Neural cell (in vitro differentiated cells): ENCODE results near the gene MUCL3. TPM values are rescaled to one million over a fixed set of nuclear protein-coding genes. Genes with fewer than 3 reads are reported as not detected.

Experiments used
- H2AFZ ChIP-seq: fragments of 200-600, 300-800 bp; sonication (generic), shearing (Covaris generic); 2 replicates; pipeline ENCODE4 v1.6.0; 2014; ENCODE audit warnings: low read depth, mild to moderate bottlenecking, antibody characterized with exemption, low read length, moderate library complexity
- H3F3A ChIP-seq: fragments of 200-600 bp; shearing (Covaris generic); 2 replicates; pipeline ENCODE4 v1.6.1; 2016; ENCODE audit warnings: mild to moderate bottlenecking, moderate library complexity, mixed read lengths, antibody characterized with exemption, low read length; ENCODE audit not compliant: insufficient read depth, poor library complexity, severe bottlenecking
- H3K27ac ChIP-seq: fragments of 200-600, 300-800 bp; sonication (generic), shearing (Covaris generic); 2 replicates; pipeline ENCODE4 v1.5.1; 2014; ENCODE audit warnings: mild to moderate bottlenecking, low read length, moderate library complexity
- H3K27me3 ChIP-seq: fragments of 300-800, 200-600 bp; sonication (generic), shearing (Covaris generic); 2 replicates; pipeline ENCODE4 v1.6.0; 2014; ENCODE audit warnings: mild to moderate bottlenecking, low read depth, low read length, moderate library complexity; ENCODE audit not compliant: insufficient read depth
- H3K36me3 ChIP-seq: fragments of 300-800, 200-600 bp; sonication (generic), shearing (Covaris generic); 2 replicates; pipeline ENCODE4 v1.5.1; 2014; ENCODE audit warnings: mild to moderate bottlenecking, antibody characterized with exemption, low read length, moderate library complexity; ENCODE audit not compliant: insufficient read depth
- H3K4me2 ChIP-seq: fragments of 300-800, 200-600 bp; sonication (generic), shearing (Covaris generic); 2 replicates; pipeline ENCODE4 v1.6.0; 2014; ENCODE audit warnings: mild to moderate bottlenecking, low read length
- H3K4me3 ChIP-seq: fragments of 300-800, 200-600 bp; sonication (generic), shearing (Covaris generic); 2 replicates; pipeline ENCODE4 v1.5.1; 2014; ENCODE audit warnings: mild to moderate bottlenecking, low read length, moderate library complexity
- H3K79me2 ChIP-seq: fragments of 200-600 bp; shearing (Covaris generic); replicated peaks from 2 replicates; pipeline ENCODE4 v1.6.0; 2014; ENCODE audit warnings: mild to moderate bottlenecking, low read length, moderate library complexity; ENCODE audit not compliant: insufficient read depth
- H3K9ac ChIP-seq: fragments of 300-800, 200-600 bp; sonication (generic), shearing (Covaris generic); 2 replicates; pipeline ENCODE4 v1.6.1; 2016; ENCODE audit warnings: mild to moderate bottlenecking, low read length, mixed read lengths
- H3K9me2 ChIP-seq: fragments of 200-600 bp; shearing (Covaris generic); 2 replicates; pipeline ENCODE4 v1.6.1; 2016; ENCODE audit warnings: mild to moderate bottlenecking, low read length, mixed read lengths; ENCODE audit not compliant: insufficient read depth
- H3K9me3 ChIP-seq: fragments of 200-600, 300-800 bp; sonication (generic), shearing (Covaris generic); 2 replicates; pipeline ENCODE4 v1.6.1; 2016; ENCODE audit warnings: mild to moderate bottlenecking, mixed run types, low read length, moderate library complexity, mixed read lengths
- H4K20me1 ChIP-seq: fragments of 200-600 bp; shearing (Covaris generic); 2 replicates; pipeline ENCODE4 v1.6.1; 2016; ENCODE audit warnings: mild to moderate bottlenecking, mixed run types; ENCODE audit not compliant: insufficient read depth
- CTCF ChIP-seq: fragments of 450-650 bp; IDR thresholded peaks from 2 replicates; pipeline ENCODE4 v1.5.1; 2014; ENCODE audit warnings: antibody characterized with exemption, mild to moderate bottlenecking, moderate library complexity; ENCODE audit not compliant: poor library complexity, severe bottlenecking
- EP300 ChIP-seq: fragments of 450-650 bp; conservative IDR thresholded peaks from 2 replicates; pipeline ENCODE4 v1.6.1; 2014; ENCODE audit warnings: antibody characterized with exemption, mild to moderate bottlenecking, moderate library complexity; ENCODE audit not compliant: poor library complexity, severe bottlenecking
- EZH2 ChIP-seq: fragments of 200-600, 300-800 bp; shearing (Covaris generic), sonication (generic); IDR thresholded peaks from 2 replicates; pipeline ENCODE4 v1.6.1; 2014; ENCODE audit warnings: antibody characterized with exemption, low read length, borderline replicate concordance, mild to moderate bottlenecking; ENCODE audit not compliant: insufficient read depth, poor library complexity, severe bottlenecking
- MXI1 ChIP-seq: fragments of 450-650 bp; conservative IDR thresholded peaks from 2 replicates; pipeline ENCODE4 v1.6.1; 2014; ENCODE audit warnings: antibody characterized with exemption, mild to moderate bottlenecking; ENCODE audit not compliant: poor library complexity, severe bottlenecking
- POLR2AphosphoS5 ChIP-seq: IDR thresholded peaks from 2 replicates; pipeline ENCODE4 v1.6.1; 2012
- RAD21 ChIP-seq: fragments of 450-650 bp; conservative IDR thresholded peaks from 2 replicates; pipeline ENCODE4 v1.6.1; 2014; ENCODE audit warnings: antibody characterized with exemption, mild to moderate bottlenecking, moderate library complexity
- REST ChIP-seq: IDR thresholded peaks from 2 replicates; pipeline ENCODE4 v1.6.1; 2012; ENCODE audit warnings: borderline replicate concordance
- SMC3 ChIP-seq: fragments of 450-650 bp; conservative IDR thresholded peaks from 2 replicates; pipeline ENCODE4 v1.6.1; 2014; ENCODE audit warnings: antibody characterized with exemption, mild to moderate bottlenecking, moderate library complexity; ENCODE audit not compliant: poor library complexity
- TAF1 ChIP-seq: IDR thresholded peaks from 2 replicates; pipeline ENCODE4 v1.6.1; 2012; ENCODE audit warnings: low read depth
- polyA plus RNA-seq: library from polyadenylated mRNA; depleted of rRNA; stranded (reverse); fragments of >200 nt; gene quantifications from 2 replicates; pipeline ENCODE4 v1.2.3, GENCODE V29; 2014

MUCL3 gene
- polyA plus RNA-seq, 1 donor from 2014 or later, result not detected

GRCh38 chr6:30891450-30891723 lies 49.4 kb upstream of the MUCL3 start:
- TF ChIP-seq EP300 (no peak), REST (no peak), POLR2AphosphoS5 (no peak), MXI1 (no peak), EZH2 (no peak), SMC3 (no peak), RAD21 (no peak), CTCF (no peak), TAF1 (no peak)
- H3K27ac ChIP-seq, result no peak overlapping the region
- H3K4me2 ChIP-seq, result no peak overlapping the region
- peaks cover 10% of the 10 kb centered on the region for H3K36me3 ChIP-seq
- peaks cover 51% of the 10 kb centered on the region for H3K79me2 ChIP-seq
- no peak overlapping the region for H2AFZ ChIP-seq
- no peaks in the 10 kb centered on the region for H3K9me3 ChIP-seq
- H4K20me1 ChIP-seq, result peaks cover 5% of the 10 kb centered on the region
- H3F3A ChIP-seq, result no peaks in the 10 kb centered on the region
- no peak overlapping the region for H3K4me3 ChIP-seq
- H3K27me3 ChIP-seq, result no peaks in the 10 kb centered on the region
- no peak overlapping the region for H3K9ac ChIP-seq
- no peaks in the 10 kb centered on the region for H3K9me2 ChIP-seq

GRCh38 chr6:30891816-30892538 lies 48.8 kb upstream of the MUCL3 start:
- Histone ChIP-seq H3K9me2 (no peaks in the 10 kb centered on the region), H3F3A (no peaks in the 10 kb centered on the region), H3K79me2 (peaks cover 45% of the 10 kb centered on the region), H3K4me3 (no peak overlapping the region), H3K4me2 (no peak overlapping the region), H3K9ac (no peak overlapping the region), H3K27ac (no peak overlapping the region), H3K9me3 (no peaks in the 10 kb centered on the region), H2AFZ (no peak overlapping the region), H3K36me3 (peaks cover 10% of the 10 kb centered on the region), H4K20me1 (peaks cover 5% of the 10 kb centered on the region), H3K27me3 (no peaks in the 10 kb centered on the region)
- no peak for TF ChIP-seq TAF1
- no peak for TF ChIP-seq EZH2
- no peak for TF ChIP-seq REST
- TF ChIP-seq RAD21, result no peak
- TF ChIP-seq SMC3, result no peak
- no peak for TF ChIP-seq MXI1
- no peak for TF ChIP-seq POLR2AphosphoS5
- TF ChIP-seq CTCF, result no peak
- TF ChIP-seq EP300, result no peak
